NCI-H226 (cell line): ENCODE measurements around the gene SLC31A2.

Experiments
- DNase-seq: peaks from one replicate; pipeline ENCODE4 v3.0.0-alpha.2; 2015

SLC31A2 gene

GRCh38 chr9:113151696-113152630, 1.2 kb downstream of the SLC31A2 start:
- DNase-seq, result no peak

GRCh38 chr9:113152699-113153098, 1.9 kb downstream of the SLC31A2 start:
- peak; percentile 18 for DNase-seq

GRCh38 chr9:113153599-113153998, 2.8 kb downstream of the SLC31A2 start:
- no peak for DNase-seq

GRCh38 chr9:113154471-113154870, 3.7 kb downstream of the SLC31A2 start:
- no peak for DNase-seq

GRCh38 chr9:113154946-113155345, 4.1 kb downstream of the SLC31A2 start:
- DNase-seq, result no peak

- no peak for DNase-seq
These were observed 5.2 kb downstream of the SLC31A2 start for GRCh38 chr9:113155911-113156588.

GRCh38 chr9:113156880-113157279, 6.1 kb downstream of the SLC31A2 start:
- no peak for DNase-seq

GRCh38 chr9:113158446-113158845, 7.6 kb downstream of the SLC31A2 start:
- DNase-seq, result no peak

GRCh38 chr9:113160571-113160970, 9.8 kb downstream of the SLC31A2 start:
- DNase-seq, result no peak

GRCh38 chr9:113163001-113163400, 12.2 kb downstream of the SLC31A2 start:
- no peak for DNase-seq

- DNase-seq, result no peak
These were observed 13.9 kb downstream of the SLC31A2 start for GRCh38 chr9:113164536-113165300.

- DNase-seq, result no peak
These were observed 15.2 kb downstream of the SLC31A2 start for GRCh38 chr9:113166039-113166438.

- DNase-seq, result no peak
These were observed 18.0 kb downstream of the SLC31A2 start for GRCh38 chr9:113168809-113169208.

- DNase-seq, result no peak
These were observed 22.5 kb downstream of the SLC31A2 start for GRCh38 chr9:113173341-113173740.

- no peak for DNase-seq
These were observed 26.0 kb downstream of the SLC31A2 start for GRCh38 chr9:113176803-113177202.

GRCh38 chr9:113177251-113177650, 26.4 kb downstream of the SLC31A2 start:
- no peak for DNase-seq

- DNase-seq, result peak; percentile 25
These were observed 27.3 kb downstream of the SLC31A2 start for GRCh38 chr9:113178087-113178486.

- no peak for DNase-seq
These were observed 29.0 kb downstream of the SLC31A2 start for GRCh38 chr9:113179839-113180238.

- DNase-seq, result no peak
These were observed 30.4 kb downstream of the SLC31A2 start for GRCh38 chr9:113181165-113181564.

GRCh38 chr9:113183956-113184488, 33.2 kb downstream of the SLC31A2 start:
- no peak for DNase-seq

- DNase-seq, result peak; percentile 13
These were observed 33.7 kb downstream of the SLC31A2 start for GRCh38 chr9:113184539-113184938.

GRCh38 chr9:113185271-113185670, 34.5 kb downstream of the SLC31A2 start:
- peak; percentile 6 for DNase-seq

- no peak for DNase-seq
These were observed 35.4 kb downstream of the SLC31A2 start for GRCh38 chr9:113186137-113186755.
